Body of pancreas (tissue), 4 donors: ENCODE results near the gene LSAMP. TPM values are rescaled to one million over a fixed set of nuclear protein-coding genes. Genes with fewer than 3 reads are reported as not detected.

Experiments used
- ATAC-seq: fragments of 150-250 bp; one replicate; pipeline ENCODE4 v1.9.1; 2016
- DNase-seq, 4 donors: peaks; one replicate each; pipeline ENCODE4 v3.0.0-alpha.2; 2019
- H3K27ac ChIP-seq, 4 donors: fragments of 200-600 bp; sonication (generic); 1 replicate in 3 of 4; 2 replicates in 1 of 4; pipeline versions ENCODE4 v1.5.1 to v1.6.1; 2016 to 2019; ENCODE audit warnings: mild to moderate bottlenecking in 1 of 4, mixed read lengths in 1 of 4, moderate library complexity in 1 of 4
- H3K27me3 ChIP-seq, 2 donors: fragments of 200-600 bp; sonication (generic); one replicate each; pipeline ENCODE4 v1.6.0; 2016; ENCODE audit warnings: mild to moderate bottlenecking in 1 of 2
- H3K36me3 ChIP-seq, 2 donors: fragments of 200-600 bp; sonication (generic); replicated peaks in 1 of 2; 2 replicates each; pipeline ENCODE4 v1.5.1; 2016; ENCODE audit warnings: low read depth in 2 of 2; ENCODE audit not compliant: insufficient read depth in 1 of 2
- H3K4me1 ChIP-seq: fragments of 200-600 bp; sonication (generic); one replicate; pipeline ENCODE4 v1.6.0; 2016
- H3K4me3 ChIP-seq, 2 donors: fragments of 200-600 bp; sonication (generic); 1 replicate in 1 of 2; 2 replicates in 1 of 2; pipeline ENCODE4 v1.5.1; 2016 to 2019
- H3K9me3 ChIP-seq, 3 donors: fragments of 200-600 bp; sonication (generic); 1 replicate in 2 of 3; 2 replicates in 1 of 3; pipeline ENCODE4 v1.5.1; 2016
- POLR2A ChIP-seq, 3 donors: fragments of 450-650 bp; IDR thresholded peaks; one replicate each; pipeline ENCODE4 v1.6.1; 2016; ENCODE audit warnings: antibody characterized with exemption in 3 of 3, mild to moderate bottlenecking in 2 of 3
- WGBS, 2 donors: methylation state at CpG; one replicate each; pipeline ENCODE4 v1.1.5; 2017; 5-methylcytosine and 5-hydroxymethylcytosine counted together
- intact Hi-C: fragments of 100-400 bp; cut with DNase I; formaldehyde crosslinking; loops from one replicate; pipeline ENCODE4 v1.15.1; 2023
- total RNA-seq, 2 donors: library from RNA; depleted of rRNA; stranded (reverse); fragments of >200 nt; gene quantifications; one replicate each; pipeline ENCODE4 v1.1.0, GENCODE V29; 2016
- TF ChIP-seq, protein P1 (sequence below), 7 experiments: fragments of 450-650 bp in 4 of 7; fragments of 200-600 bp in 3 of 7; sonication (generic) in 3 of 7; IDR thresholded peaks; one replicate each; pipeline ENCODE4 v1.5.1; 2016 to 2019; ENCODE audit warnings: antibody characterized with exemption in 7 of 7

Gene LSAMP
- total RNA-seq, 2 donors from 2014 or later = 1.6 to 2.1 TPM

DNA sequence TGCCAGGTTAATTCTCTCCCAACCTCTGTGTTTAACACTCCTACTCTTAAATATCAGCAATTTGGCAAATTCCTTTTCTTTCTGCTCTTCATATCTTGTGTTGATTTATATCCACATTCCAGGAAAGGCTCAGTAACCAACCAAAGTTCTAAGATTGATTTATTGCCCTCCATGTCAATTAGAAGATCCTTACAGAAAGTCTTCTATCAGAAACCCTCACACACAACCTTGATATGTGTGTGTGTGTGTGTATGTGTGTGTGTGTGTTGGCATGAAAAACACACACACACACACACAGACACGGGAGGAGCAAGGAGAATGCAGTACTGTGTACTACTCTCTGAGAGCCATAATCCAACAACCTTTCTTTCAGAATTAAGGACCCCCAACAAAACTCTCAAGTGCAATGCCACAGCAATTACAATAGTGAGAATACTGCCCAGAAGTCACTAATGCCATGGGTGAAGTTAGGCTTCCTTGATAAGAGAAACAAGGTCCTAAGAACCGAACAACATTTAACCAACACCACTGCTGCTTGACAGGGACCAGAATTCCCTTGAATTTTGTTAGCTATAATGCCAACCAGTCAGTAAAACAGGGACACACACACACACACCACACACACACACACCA lies 1.1 kb downstream of the LSAMP start:
- ATAC-seq = no peak
- no peak for DNase-seq
- Histone ChIP-seq H3K9me3 (no peaks in the 10 kb centered on the region), H3K36me3 (no peaks in the 10 kb centered on the region), H3K27me3 (no peaks in the 10 kb centered on the region), H3K4me3 (no peak overlapping the region), H3K27ac (no peak overlapping the region), H3K4me1 (no peaks in the 10 kb centered on the region)
- TF ChIP-seq, protein P1, sequence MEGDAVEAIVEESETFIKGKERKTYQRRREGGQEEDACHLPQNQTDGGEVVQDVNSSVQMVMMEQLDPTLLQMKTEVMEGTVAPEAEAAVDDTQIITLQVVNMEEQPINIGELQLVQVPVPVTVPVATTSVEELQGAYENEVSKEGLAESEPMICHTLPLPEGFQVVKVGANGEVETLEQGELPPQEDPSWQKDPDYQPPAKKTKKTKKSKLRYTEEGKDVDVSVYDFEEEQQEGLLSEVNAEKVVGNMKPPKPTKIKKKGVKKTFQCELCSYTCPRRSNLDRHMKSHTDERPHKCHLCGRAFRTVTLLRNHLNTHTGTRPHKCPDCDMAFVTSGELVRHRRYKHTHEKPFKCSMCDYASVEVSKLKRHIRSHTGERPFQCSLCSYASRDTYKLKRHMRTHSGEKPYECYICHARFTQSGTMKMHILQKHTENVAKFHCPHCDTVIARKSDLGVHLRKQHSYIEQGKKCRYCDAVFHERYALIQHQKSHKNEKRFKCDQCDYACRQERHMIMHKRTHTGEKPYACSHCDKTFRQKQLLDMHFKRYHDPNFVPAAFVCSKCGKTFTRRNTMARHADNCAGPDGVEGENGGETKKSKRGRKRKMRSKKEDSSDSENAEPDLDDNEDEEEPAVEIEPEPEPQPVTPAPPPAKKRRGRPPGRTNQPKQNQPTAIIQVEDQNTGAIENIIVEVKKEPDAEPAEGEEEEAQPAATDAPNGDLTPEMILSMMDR (IDR thresholded peaks at IDR 0.05) = no peak
- TF ChIP-seq POLR2A (IDR thresholded peaks at IDR 0.05) = no peak
- 5 to 11% methylated on average over 2 of the region's 2 CpGs for WGBS, 2 donors
- intact Hi-C loops = no loop called here

DNA sequence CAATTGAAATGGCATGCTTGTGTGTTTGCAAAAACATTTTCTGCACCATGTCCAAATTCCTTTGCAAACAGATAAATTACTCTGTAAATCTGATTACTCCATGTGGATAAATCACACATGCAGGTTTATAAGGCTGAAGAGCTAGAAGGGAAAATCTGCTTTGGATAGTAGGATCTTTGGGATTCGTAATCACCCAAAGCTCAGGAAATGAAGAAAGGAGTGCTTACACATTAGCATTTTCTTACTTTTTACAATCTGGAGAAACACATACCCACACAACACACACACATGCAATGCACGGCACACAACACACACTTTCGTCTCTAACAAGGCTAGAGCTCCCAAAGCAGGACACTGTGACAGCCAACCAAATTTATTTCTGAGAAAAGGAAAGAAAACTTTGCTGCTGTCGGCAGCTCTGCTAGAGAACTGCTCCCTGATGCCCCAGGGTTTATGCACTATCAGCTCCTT lies 2.1 kb downstream of the LSAMP start:
- ATAC-seq = no peak
- no peaks in the 10 kb centered on the region for H3K9me3 ChIP-seq
- H3K27me3 ChIP-seq = no peaks in the 10 kb centered on the region
- H3K36me3 ChIP-seq = no peaks in the 10 kb centered on the region
- no peak overlapping the region for H3K4me3 ChIP-seq
- no peaks in the 10 kb centered on the region for H3K4me1 ChIP-seq
- no peak overlapping the region for H3K27ac ChIP-seq
- WGBS, 2 donors = 13 to 14% methylated on average over 4 of the region's 4 CpGs
- TF ChIP-seq, protein P1 (IDR thresholded peaks at IDR 0.05) = no peak
- TF ChIP-seq POLR2A (IDR thresholded peaks at IDR 0.05) = no peak
- intact Hi-C loops = no loop called here
- no peak for DNase-seq

DNA sequence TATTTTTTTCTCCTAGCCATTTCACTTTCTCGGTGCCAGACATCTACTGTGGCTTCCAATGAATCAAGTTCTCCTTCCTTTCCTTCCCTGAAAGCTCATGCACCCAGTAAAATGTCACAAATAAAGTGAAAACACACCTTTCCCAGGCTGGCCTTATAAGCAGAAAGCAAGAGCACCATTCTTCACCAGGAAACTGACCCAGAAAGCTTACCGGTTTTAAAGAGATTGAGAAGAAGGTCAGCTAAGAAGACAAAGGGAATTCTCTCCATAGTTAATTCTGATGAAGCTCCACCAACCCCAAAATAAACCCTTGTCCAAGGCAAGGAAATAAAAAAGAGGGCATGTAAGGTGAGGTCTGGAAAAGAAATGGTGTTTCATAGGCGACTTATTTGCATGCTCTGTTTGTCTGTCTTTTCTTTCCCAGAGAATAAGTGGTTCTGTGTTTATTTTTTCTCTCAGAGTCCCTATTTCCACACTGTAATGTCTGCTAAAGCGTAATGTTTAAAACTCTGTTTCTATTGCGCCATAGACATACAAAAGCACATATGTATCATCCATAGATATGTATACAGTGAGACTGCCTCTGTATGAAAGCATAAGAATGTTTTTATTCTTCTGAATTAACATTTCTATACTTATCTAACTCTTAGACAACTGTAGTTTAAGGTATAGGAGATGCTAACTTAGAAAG lies 2.8 kb downstream of the LSAMP start:
- H3K27ac ChIP-seq = no peak overlapping the region
- H3K9me3 ChIP-seq = no peaks in the 10 kb centered on the region
- H3K4me3 ChIP-seq = no peak overlapping the region
- ATAC-seq (no peak), DNase-seq (no peak)
- no peaks in the 10 kb centered on the region for H3K27me3 ChIP-seq
- no peaks in the 10 kb centered on the region for H3K36me3 ChIP-seq
- intact Hi-C loops = no loop called here
- WGBS, 2 donors = 40 to 44% methylated on average over 5 of the region's 5 CpGs
- no peaks in the 10 kb centered on the region for H3K4me1 ChIP-seq
- TF ChIP-seq POLR2A (IDR thresholded peaks at IDR 0.05) = no peak
- TF ChIP-seq, protein P1 (IDR thresholded peaks at IDR 0.05) = no peak

DNA sequence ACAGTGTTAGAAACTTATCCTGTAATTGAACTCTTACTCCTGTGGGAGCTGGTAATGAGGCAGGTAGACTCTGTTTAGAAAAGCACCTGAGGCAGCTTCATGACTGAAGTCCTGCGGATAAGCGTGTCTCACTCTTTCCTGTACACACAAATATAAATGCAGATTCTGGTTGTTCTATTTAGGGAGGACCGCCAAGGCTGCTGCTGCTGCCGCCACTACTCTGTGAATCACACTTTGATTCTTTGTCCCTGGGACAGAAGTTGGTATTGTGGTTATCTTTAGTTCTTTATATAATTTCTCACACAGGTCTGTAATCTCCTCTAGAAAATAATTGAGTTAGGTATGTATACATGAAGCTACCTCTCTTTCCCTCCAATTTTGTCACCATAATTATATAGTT lies 3.6 kb downstream of the LSAMP start:
- Histone ChIP-seq H3K27ac (no peak overlapping the region), H3K27me3 (no peaks in the 10 kb centered on the region), H3K4me1 (no peaks in the 10 kb centered on the region), H3K36me3 (no peaks in the 10 kb centered on the region), H3K4me3 (no peak overlapping the region), H3K9me3 (no peaks in the 10 kb centered on the region)
- TF ChIP-seq POLR2A (IDR thresholded peaks at IDR 0.05) = no peak
- TF ChIP-seq, protein P1 (IDR thresholded peaks at IDR 0.05) = no peak
- DNase-seq = no peak
- no peak for ATAC-seq
- WGBS, 2 donors = 74 to 90% methylated on average over 4 of the region's 4 CpGs
- intact Hi-C loops = no loop called here
